ENCODE data around the gene SCUBE3.

- TF ChIP-seq CTCF (IDR thresholded peaks at IDR 0.05), result no peak
- TF ChIP-seq EZH2 (IDR thresholded peaks at IDR 0.05; ENCODE audit: borderline replicate concordance, insufficient read depth, low read depth, low read length, poor library complexity, severe bottlenecking), result no peak
These were observed 68.7 kb downstream of the SCUBE3 start for GRCh38 chr6:35282472-35282871.

Data from B cell (primary cell).